Endothelial cell (in vitro differentiated cells): ENCODE data around the gene TBC1D22A. TPM values are rescaled to one million over a fixed set of nuclear protein-coding genes. Genes with fewer than 3 reads are reported as not detected.

Experiments
- DNase-seq: peaks from one replicate; pipeline ENCODE4 v3.0.0; 2021; ENCODE audit warnings: low spot score
- H3K27ac Mint-ChIP-seq: one replicate; pipeline ENCODE4 v1.8.0; 2021; ENCODE audit warnings: mixed read lengths, inconsistent platforms; ENCODE audit not compliant: unreplicated experiment
- H3K27me3 Mint-ChIP-seq: one replicate; pipeline ENCODE4 v1.8.0; 2021; ENCODE audit warnings: mild to moderate bottlenecking, moderate library complexity, mixed read lengths, inconsistent platforms; ENCODE audit not compliant: unreplicated experiment
- H3K36me3 Mint-ChIP-seq: one replicate; pipeline ENCODE4 v1.8.0; 2021; ENCODE audit warnings: mild to moderate bottlenecking, low read depth, mixed read lengths, inconsistent platforms; ENCODE audit not compliant: unreplicated experiment
- H3K4me1 Mint-ChIP-seq: one replicate; pipeline ENCODE4 v1.8.0; 2021; ENCODE audit warnings: mild to moderate bottlenecking, mixed read lengths, inconsistent platforms; ENCODE audit not compliant: unreplicated experiment
- H3K4me3 Mint-ChIP-seq: one replicate; pipeline ENCODE4 v1.8.0; 2021; ENCODE audit warnings: mild to moderate bottlenecking, mixed read lengths, inconsistent platforms; ENCODE audit not compliant: unreplicated experiment
- H3K9me3 Mint-ChIP-seq: one replicate; pipeline ENCODE4 v1.8.0; 2021; ENCODE audit warnings: mixed read lengths, inconsistent platforms; ENCODE audit not compliant: unreplicated experiment
- total RNA-seq: library from RNA; stranded (reverse); fragmentation: NEBNext Ultra II Directional; extraction: Animal tissue kit (Norgen Biotek cat#: 25700); gene quantifications from one replicate; pipeline ENCODE4 v1.2.1, GENCODE V29; 2021; ENCODE audit not compliant: unreplicated experiment
- TF ChIP-seq, protein P1 (sequence below): fragments of 200-600 bp; sonication (generic); IDR thresholded peaks from one replicate; pipeline ENCODE4 v1.5.0; 2021; ENCODE audit warnings: antibody characterized with exemption; ENCODE audit not compliant: unreplicated experiment

The TBC1D22A gene
- total RNA-seq, 1 donor from 2014 or later = 25.3 TPM

DNA sequence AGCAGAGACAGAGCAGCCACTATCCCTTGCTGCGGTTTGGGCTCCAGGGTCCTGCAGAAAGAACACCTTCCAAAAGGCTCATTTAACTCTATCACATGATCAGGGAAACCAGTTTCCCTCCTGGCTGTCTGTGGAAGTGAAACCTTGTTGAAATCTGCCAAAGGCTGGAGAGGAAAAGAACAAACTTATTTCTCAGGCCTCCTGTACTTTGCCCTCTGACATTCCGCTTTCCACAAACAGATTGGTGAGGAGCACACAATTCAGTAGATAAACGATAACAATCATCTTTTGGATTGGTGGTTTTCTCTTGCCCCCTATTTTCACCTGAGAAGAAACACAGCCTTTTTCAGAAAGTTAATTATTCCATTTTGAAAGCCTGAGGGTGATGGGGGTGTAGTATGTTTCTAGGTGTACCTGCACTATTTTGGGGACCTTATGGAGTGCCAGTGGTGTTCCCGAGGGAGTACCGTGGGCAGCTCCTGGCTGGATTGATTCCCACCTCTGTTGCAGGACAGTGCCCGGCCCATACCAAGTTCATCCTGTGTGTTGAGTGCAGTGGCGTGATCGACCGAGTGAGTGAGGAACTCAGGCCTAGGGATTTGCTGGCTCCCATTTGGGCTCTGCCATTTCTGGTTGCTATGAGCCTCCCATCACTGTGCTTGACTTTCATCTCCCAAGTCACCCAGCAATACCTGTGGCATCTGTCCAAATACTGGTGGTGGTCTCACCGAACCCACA lies 102.0 kb downstream of the TBC1D22A start:
- no peak overlapping the region for H3K4me3 Mint-ChIP-seq
- H3K27me3 Mint-ChIP-seq = peaks cover 1% of the 10 kb centered on the region
- no peak for DNase-seq
- H3K9me3 Mint-ChIP-seq = peaks cover 4% of the 10 kb centered on the region
- peaks cover 16% of the 10 kb centered on the region for H3K36me3 Mint-ChIP-seq
- H3K4me1 Mint-ChIP-seq = no peaks in the 10 kb centered on the region
- no peak overlapping the region for H3K27ac Mint-ChIP-seq
- TF ChIP-seq, protein P1, sequence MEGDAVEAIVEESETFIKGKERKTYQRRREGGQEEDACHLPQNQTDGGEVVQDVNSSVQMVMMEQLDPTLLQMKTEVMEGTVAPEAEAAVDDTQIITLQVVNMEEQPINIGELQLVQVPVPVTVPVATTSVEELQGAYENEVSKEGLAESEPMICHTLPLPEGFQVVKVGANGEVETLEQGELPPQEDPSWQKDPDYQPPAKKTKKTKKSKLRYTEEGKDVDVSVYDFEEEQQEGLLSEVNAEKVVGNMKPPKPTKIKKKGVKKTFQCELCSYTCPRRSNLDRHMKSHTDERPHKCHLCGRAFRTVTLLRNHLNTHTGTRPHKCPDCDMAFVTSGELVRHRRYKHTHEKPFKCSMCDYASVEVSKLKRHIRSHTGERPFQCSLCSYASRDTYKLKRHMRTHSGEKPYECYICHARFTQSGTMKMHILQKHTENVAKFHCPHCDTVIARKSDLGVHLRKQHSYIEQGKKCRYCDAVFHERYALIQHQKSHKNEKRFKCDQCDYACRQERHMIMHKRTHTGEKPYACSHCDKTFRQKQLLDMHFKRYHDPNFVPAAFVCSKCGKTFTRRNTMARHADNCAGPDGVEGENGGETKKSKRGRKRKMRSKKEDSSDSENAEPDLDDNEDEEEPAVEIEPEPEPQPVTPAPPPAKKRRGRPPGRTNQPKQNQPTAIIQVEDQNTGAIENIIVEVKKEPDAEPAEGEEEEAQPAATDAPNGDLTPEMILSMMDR = no peak

DNA sequence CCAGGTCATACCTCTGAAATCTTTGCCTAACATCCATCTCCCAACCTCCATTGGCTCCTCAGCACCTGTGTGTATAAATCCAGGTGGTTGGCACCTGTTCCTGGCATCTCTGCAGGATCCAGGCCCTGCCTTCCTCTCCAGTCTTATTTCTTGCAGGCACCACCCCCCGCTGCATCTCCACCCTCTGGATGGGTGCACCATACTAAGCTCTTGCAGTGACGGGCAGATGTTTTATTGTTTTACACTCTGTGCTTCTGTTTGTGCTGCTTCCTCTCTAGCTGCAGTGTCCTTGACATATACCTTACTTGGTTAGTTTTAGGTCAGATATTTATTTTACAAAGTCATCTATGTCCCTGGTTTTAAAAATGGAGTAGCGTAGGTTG lies 102.6 kb downstream of the TBC1D22A start:
- Mint-ChIP-seq H3K4me3 (no peak overlapping the region), H3K36me3 (peaks cover 16% of the 10 kb centered on the region), H3K4me1 (no peaks in the 10 kb centered on the region), H3K27me3 (peaks cover 1% of the 10 kb centered on the region), H3K27ac (no peak overlapping the region), H3K9me3 (peaks cover 4% of the 10 kb centered on the region)
- no peak for DNase-seq
- TF ChIP-seq, protein P1 = no peak

DNA sequence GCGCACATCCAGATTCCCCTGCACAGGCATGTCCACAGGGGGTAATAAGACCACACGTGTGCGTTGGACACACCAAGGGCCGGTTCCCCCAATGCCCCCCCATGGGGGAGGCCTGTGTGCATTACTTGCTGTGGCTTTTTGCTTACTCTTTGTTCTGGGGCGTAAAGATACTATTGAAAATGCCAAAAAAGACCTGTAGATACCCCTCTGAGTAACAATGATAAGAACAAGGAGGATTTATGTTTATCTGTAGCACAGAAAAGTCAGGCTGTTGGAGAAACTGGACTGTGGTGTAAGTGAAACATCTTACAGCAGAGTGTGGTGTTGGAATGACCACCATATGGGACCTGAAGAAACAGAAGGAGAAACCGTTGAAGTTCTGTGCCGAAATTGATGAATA lies 103.2 kb downstream of the TBC1D22A start:
- H3K9me3 Mint-ChIP-seq = peaks cover 4% of the 10 kb centered on the region
- no peak for DNase-seq
- peaks cover 1% of the 10 kb centered on the region for H3K27me3 Mint-ChIP-seq
- no peak overlapping the region for H3K27ac Mint-ChIP-seq
- TF ChIP-seq, protein P1 = no peak
- H3K36me3 Mint-ChIP-seq = peaks cover 19% of the 10 kb centered on the region
- no peaks in the 10 kb centered on the region for H3K4me1 Mint-ChIP-seq
- no peak overlapping the region for H3K4me3 Mint-ChIP-seq

DNA sequence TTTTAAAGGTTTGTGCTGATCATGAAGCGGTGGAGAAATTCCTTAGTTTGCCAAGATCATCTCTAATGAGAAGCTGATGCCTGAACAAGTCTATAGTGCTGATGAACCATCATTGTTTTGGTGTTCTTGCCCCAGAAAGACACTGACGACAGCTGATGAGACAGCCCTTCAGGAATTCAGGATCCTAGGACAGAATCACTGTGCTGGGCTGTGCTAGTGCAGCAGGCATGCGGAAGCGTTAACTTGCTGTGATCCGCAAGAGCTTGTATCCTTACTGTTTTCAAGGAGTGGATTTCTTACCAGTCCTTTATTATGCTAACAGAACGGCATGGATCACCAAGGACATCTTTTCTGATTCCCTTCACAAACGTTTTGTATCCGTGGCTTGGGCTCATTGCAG lies 104.1 kb downstream of the TBC1D22A start:
- Mint-ChIP-seq H3K36me3 (peaks cover 29% of the 10 kb centered on the region), H3K9me3 (peaks cover 4% of the 10 kb centered on the region), H3K4me3 (no peak overlapping the region), H3K4me1 (no peaks in the 10 kb centered on the region), H3K27ac (no peak overlapping the region), H3K27me3 (peaks cover 1% of the 10 kb centered on the region)
- no peak for DNase-seq
- TF ChIP-seq, protein P1 = no peak

DNA sequence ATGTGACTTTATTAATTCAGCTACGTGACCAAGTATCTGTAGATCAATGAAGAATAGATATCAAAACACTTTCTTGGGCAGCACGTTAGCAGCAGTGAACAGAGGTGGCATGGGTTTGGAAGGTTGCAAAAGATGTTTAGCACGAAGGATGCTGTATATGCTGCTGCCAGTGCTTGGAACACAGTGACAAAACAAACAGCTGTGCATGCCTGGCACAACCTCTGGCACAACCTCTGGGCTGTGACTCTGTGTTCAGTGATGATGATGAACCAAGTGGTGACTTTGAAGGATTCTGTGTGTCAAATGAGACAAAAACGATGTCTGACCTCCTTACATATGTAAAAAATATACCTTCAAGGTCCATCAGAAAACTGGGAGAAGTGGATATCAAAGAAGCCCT lies 104.7 kb downstream of the TBC1D22A start:
- H3K27ac Mint-ChIP-seq = no peak overlapping the region
- no peaks in the 10 kb centered on the region for H3K4me1 Mint-ChIP-seq
- H3K27me3 Mint-ChIP-seq = peaks cover 1% of the 10 kb centered on the region
- H3K9me3 Mint-ChIP-seq = peaks cover 2% of the 10 kb centered on the region
- peaks cover 25% of the 10 kb centered on the region for H3K36me3 Mint-ChIP-seq
- TF ChIP-seq, protein P1 = no peak
- DNase-seq = no peak
- H3K4me3 Mint-ChIP-seq = no peak overlapping the region
